Adrenal gland (tissue), 12 donors: ENCODE data around the gene WDR5. TPM values are rescaled to one million over a fixed set of nuclear protein-coding genes. Genes with fewer than 3 reads are reported as not detected.

ENCODE experiments used
- DNase-seq, 7 donors: peaks; one replicate each; pipeline ENCODE4 v3.0.0-alpha.2; 2019 to 2020
- H3K27ac ChIP-seq, 5 donors: fragments of 200-600 bp; sonication (generic) in 4 of 5; 1 replicate in 3 of 5; 2 replicates in 2 of 5; pipeline versions ENCODE4 v1.5.1 to v1.8.0; 2016 to 2020; ENCODE audit warnings: mild to moderate bottlenecking in 1 of 5
- H3K27me3 ChIP-seq: fragments of 200-600 bp; 2 replicates; pipeline ENCODE4 v1.8.0; 2021
- H3K36me3 ChIP-seq, 2 donors: fragments of 200-600 bp; replicated peaks in 1 of 2; 1 replicate in 1 of 2; 2 replicates in 1 of 2; pipeline versions ENCODE4 v1.5.1 to v1.8.0; 2018 to 2022
- H3K4me1 ChIP-seq, 2 donors: fragments of 200-600 bp; replicated peaks in 1 of 2; 1 replicate in 1 of 2; 2 replicates in 1 of 2; pipeline versions ENCODE4 v1.5.1 to v1.8.0; 2018 to 2021
- H3K4me3 ChIP-seq, 4 donors: fragments of 200-600 bp; sonication (generic) in 3 of 4; one replicate each; pipeline ENCODE4 v1.5.1; 2016 to 2018
- H3K9me3 ChIP-seq, 3 donors: fragments of 200-600 bp; sonication (generic) in 1 of 3; replicated peaks in 1 of 3; 1 replicate in 2 of 3; 2 replicates in 1 of 3; pipeline versions ENCODE4 v1.5.1 to v1.8.0; 2016 to 2021
- CTCF ChIP-seq, 6 experiments: fragments of 450-650 bp in 4 of 6; fragments of 200-600 bp in 2 of 6; sonication (generic) in 1 of 6; IDR thresholded peaks; 1 replicate in 5 of 6; 2 replicates in 1 of 6; pipeline versions ENCODE4 v1.5.1 to v1.8.0; 2016 to 2021; ENCODE audit warnings: antibody characterized with exemption in 6 of 6, mild to moderate bottlenecking in 2 of 6, moderate library complexity in 1 of 6
- POLR2A ChIP-seq, 2 donors: fragments of 450-650 bp; IDR thresholded peaks; one replicate each; pipeline ENCODE4 v1.6.1; 2017; ENCODE audit warnings: antibody characterized with exemption in 2 of 2, mild to moderate bottlenecking in 2 of 2, moderate library complexity in 1 of 2
- WGBS, 4 donors: extraction: QIAGEN DNeasy Blood & Tissue Kit in 2 of 4; methylation state at CpG; one replicate each; pipeline versions ENCODE4 v1.1.5 to v1.1.7; 2013 to 2017; 5-methylcytosine and 5-hydroxymethylcytosine counted together
- intact Hi-C, 2 donors: fragments of 100-400 bp; cut with DNase I; formaldehyde crosslinking; loops; one replicate each; pipeline versions ENCODE4 v1.14.1 to v1.15.0; 2022 to 2023
- polyA plus RNA-seq, 3 donors: library from polyadenylated mRNA; stranded (reverse); fragments of 200-250 nt in 2 of 3; fragments of 350-450 nt in 1 of 3; fragmentation: Illumina TruSeq in 1 of 3; extraction: RNeasy Lipid Tissue Mini Kit (QIAGEN cat#74804) in 1 of 3; gene quantifications; one replicate each; pipeline ENCODE4 v1.2.3, GENCODE V29; 2013 to 2014
- total RNA-seq, 9 donors: library from RNA; depleted of rRNA in 4 of 9; stranded (reverse); fragments of >200 nt in 4 of 9; fragments of 120-200 nt in 1 of 9; fragmentation: NEBNext Ultra II Directional in 1 of 9; extraction: Animal tissue kit (Norgen Biotek cat#: 25700) in 1 of 9; gene quantifications; one replicate each; pipeline versions ENCODE4 v1.1.0 to v1.2.4, GENCODE V29; 2013 to 2023
- donor health status: healthy with polysubstance abuse.
- donor health status: Bipolar disorder and iron deficiency.
- donor health status: DM: yes; HTN: yes; CAD: no.
- donor health status: DM: no; HTN: no; CAD: no.
- donor health status: DM: no; HTN: no; CAD: no.
- donor health status: DM: yes; HTN: yes; CAD: no.

Gene WDR5
- total and polyA plus RNA-seq, 12 donors: 16.6 to 28.5 (median 22.0) TPM

GRCh38 chr9:134179918-134180785, 44.3 kb downstream of the WDR5 start:
- no peaks in the 10 kb centered on the region for H3K27me3 ChIP-seq
- no peak overlapping the region for H3K4me3 ChIP-seq
- WGBS, 4 donors: 87 to 94% (median 89%) methylated on average over 29 of the region's 29 CpGs
- TF ChIP-seq CTCF (IDR thresholded peaks at IDR 0.05): no peak
- no peak for TF ChIP-seq POLR2A (IDR thresholded peaks at IDR 0.05)
- peak overlapping the region in 1 of 5 donors; percentile 86 for H3K27ac ChIP-seq
- H3K36me3 ChIP-seq: no peaks in the 10 kb centered on the region
- H3K4me1 ChIP-seq: peaks cover under 1 to 17% of the 10 kb centered on the region in 2 donors
- intact Hi-C loops: loop anchor here in 1 of 2 donors (5.0 kb wide), 1 partner anchor 142 kb away; no protein-coding TSS in a partner anchor
- no peaks in the 10 kb centered on the region for H3K9me3 ChIP-seq
- peak in 4 of 7 donors; percentile 12 to 46 (median 16) for DNase-seq

- Histone ChIP-seq H3K27ac (no peak overlapping the region), H3K9me3 (no peaks in the 10 kb centered on the region), H3K36me3 (no peaks in the 10 kb centered on the region), H3K27me3 (no peaks in the 10 kb centered on the region), H3K4me1 (peaks cover 0 to 11% of the 10 kb centered on the region in 2 donors), H3K4me3 (no peak overlapping the region)
- 84 to 94% (median 89%) methylated on average over 15 to 20 of the region's 20 CpGs for WGBS, 4 donors
- peak in 4 of 7 donors; percentile 10 to 39 (median 14) for DNase-seq
- intact Hi-C loops: no loop called here
- no peak for TF ChIP-seq CTCF (IDR thresholded peaks at IDR 0.05)
- no peak for TF ChIP-seq POLR2A (IDR thresholded peaks at IDR 0.05)
These were observed 45.1 kb downstream of the WDR5 start for GRCh38 chr9:134180786-134181647.

GRCh38 chr9:134181648-134182034, 45.8 kb downstream of the WDR5 start:
- intact Hi-C loops: no loop called here
- TF ChIP-seq CTCF (IDR thresholded peaks at IDR 0.05): no peak
- no peak for TF ChIP-seq POLR2A (IDR thresholded peaks at IDR 0.05)
- peak in 4 of 7 donors; percentile 6 to 44 (median 14) for DNase-seq
- Histone ChIP-seq H3K9me3 (no peaks in the 10 kb centered on the region), H3K36me3 (no peaks in the 10 kb centered on the region), H3K4me3 (no peak overlapping the region), H3K4me1 (peaks cover 0 to 12% of the 10 kb centered on the region in 2 donors), H3K27me3 (no peaks in the 10 kb centered on the region), H3K27ac (no peak overlapping the region)
- 55 to 67% (median 62%) methylated on average over 1 to 8 of the region's 8 CpGs for WGBS, 4 donors

- Histone ChIP-seq H3K4me1 (peaks cover 0 to 15% of the 10 kb centered on the region in 2 donors), H3K4me3 (no peak overlapping the region), H3K27me3 (no peaks in the 10 kb centered on the region), H3K36me3 (no peaks in the 10 kb centered on the region), H3K27ac (peak overlapping the region in 1 of 5 donors; percentile 22), H3K9me3 (no peaks in the 10 kb centered on the region)
- TF ChIP-seq POLR2A (IDR thresholded peaks at IDR 0.05): no peak
- no peak for TF ChIP-seq CTCF (IDR thresholded peaks at IDR 0.05)
- peak in 3 of 7 donors; percentile 5 to 45 (median 19) for DNase-seq
- WGBS, 4 donors: 74 to 93% (median 86%) methylated on average over 4 of the region's 4 CpGs
- intact Hi-C loops: no loop called here
These were observed 46.7 kb downstream of the WDR5 start for GRCh38 chr9:134182554-134183085.
